Upper lobe of left lung (tissue), 4 donors: Measurements from ENCODE around the gene CHRNB4.

ENCODE experiments used
- POLR2A ChIP-seq, 4 donors: fragments of 450-650 bp; IDR thresholded peaks; one replicate each; pipeline ENCODE4 v1.5.1; 2016 to 2017; ENCODE audit warnings: antibody characterized with exemption in 4 of 4, mild to moderate bottlenecking in 2 of 4
- POLR2AphosphoS5 ChIP-seq, 2 donors: sonication (generic); formaldehyde crosslinking; IDR thresholded peaks; one replicate each; pipeline ENCODE4 v1.5.1; 2017; ENCODE audit warnings: antibody characterized with exemption in 2 of 2
- TF ChIP-seq, protein P1 (sequence below), 6 experiments: fragments of 450-650 bp in 4 of 6; fragments of 200-600 bp in 2 of 6; sonication (generic) in 2 of 6; IDR thresholded peaks; one replicate each; pipeline ENCODE4 v1.5.1; 2016 to 2019; ENCODE audit warnings: antibody characterized with exemption in 6 of 6

- TF ChIP-seq, protein P1, sequence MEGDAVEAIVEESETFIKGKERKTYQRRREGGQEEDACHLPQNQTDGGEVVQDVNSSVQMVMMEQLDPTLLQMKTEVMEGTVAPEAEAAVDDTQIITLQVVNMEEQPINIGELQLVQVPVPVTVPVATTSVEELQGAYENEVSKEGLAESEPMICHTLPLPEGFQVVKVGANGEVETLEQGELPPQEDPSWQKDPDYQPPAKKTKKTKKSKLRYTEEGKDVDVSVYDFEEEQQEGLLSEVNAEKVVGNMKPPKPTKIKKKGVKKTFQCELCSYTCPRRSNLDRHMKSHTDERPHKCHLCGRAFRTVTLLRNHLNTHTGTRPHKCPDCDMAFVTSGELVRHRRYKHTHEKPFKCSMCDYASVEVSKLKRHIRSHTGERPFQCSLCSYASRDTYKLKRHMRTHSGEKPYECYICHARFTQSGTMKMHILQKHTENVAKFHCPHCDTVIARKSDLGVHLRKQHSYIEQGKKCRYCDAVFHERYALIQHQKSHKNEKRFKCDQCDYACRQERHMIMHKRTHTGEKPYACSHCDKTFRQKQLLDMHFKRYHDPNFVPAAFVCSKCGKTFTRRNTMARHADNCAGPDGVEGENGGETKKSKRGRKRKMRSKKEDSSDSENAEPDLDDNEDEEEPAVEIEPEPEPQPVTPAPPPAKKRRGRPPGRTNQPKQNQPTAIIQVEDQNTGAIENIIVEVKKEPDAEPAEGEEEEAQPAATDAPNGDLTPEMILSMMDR (IDR thresholded peaks at IDR 0.05), result no peak
- TF ChIP-seq POLR2A (IDR thresholded peaks at IDR 0.05), result no peak
- TF ChIP-seq POLR2AphosphoS5 (IDR thresholded peaks at IDR 0.05), result no peak
These were observed 43.6 kb upstream of the CHRNB4 start for GRCh38 chr15:78684657-78685056.
